Smooth muscle cell (in vitro differentiated cells): ENCODE results near the gene DHCR7. TPM values are rescaled to one million over a fixed set of nuclear protein-coding genes. Genes with fewer than 3 reads are reported as not detected.

Experiments
- DNase-seq: peaks from one replicate; lab custom pipeline; 2025; ENCODE audit not compliant: unreplicated experiment; lab: John Stamatoyannopoulos, UW
- H2AFZ ChIP-seq: fragments of 200-600 bp; sonication (generic); 2 replicates; pipeline ENCODE4 v1.6.0; 2016; ENCODE audit warnings: antibody characterized with exemption, low read depth, mild to moderate bottlenecking
- H3F3A ChIP-seq: fragments of 200-600 bp; sonication (generic); 2 replicates; pipeline ENCODE4 v1.6.0; 2017; ENCODE audit warnings: antibody characterized with exemption, low read depth
- H3K27ac ChIP-seq: fragments of 200-600 bp; sonication (generic); 2 replicates; pipeline ENCODE4 v1.5.1; 2016; ENCODE audit warnings: low read depth, mild to moderate bottlenecking
- H3K27me3 ChIP-seq: fragments of 200-600 bp; sonication (generic); 2 replicates; pipeline ENCODE4 v1.6.1; 2016; ENCODE audit warnings: low read depth, mild to moderate bottlenecking
- H3K36me3 ChIP-seq: fragments of 200-600 bp; sonication (generic); 2 replicates; pipeline ENCODE4 v1.5.1; 2016; ENCODE audit warnings: low read depth
- H3K4me1 ChIP-seq: fragments of 200-600 bp; sonication (generic); 2 replicates; pipeline ENCODE4 v1.5.1; 2016; ENCODE audit warnings: low read depth
- H3K4me2 ChIP-seq: fragments of 200-600 bp; sonication (generic); 2 replicates; pipeline ENCODE4 v1.6.0; 2016; ENCODE audit warnings: mild to moderate bottlenecking
- H3K4me3 ChIP-seq: fragments of 200-600 bp; sonication (generic); 2 replicates; pipeline ENCODE4 v1.5.1; 2016; ENCODE audit warnings: mild to moderate bottlenecking
- H3K79me2 ChIP-seq: fragments of 200-600 bp; sonication (generic); 2 replicates; pipeline ENCODE4 v1.6.0; 2016; ENCODE audit warnings: low read depth, mild to moderate bottlenecking
- H3K9ac ChIP-seq: fragments of 200-600 bp; sonication (generic); 2 replicates; pipeline ENCODE4 v1.6.0; 2016; ENCODE audit warnings: low read depth
- H3K9me3 ChIP-seq: fragments of 200-600 bp; sonication (generic); replicated peaks from 2 replicates; pipeline ENCODE4 v1.5.1; 2016; ENCODE audit warnings: low read depth
- H4K20me1 ChIP-seq: fragments of 200-600 bp; sonication (generic); 2 replicates; pipeline ENCODE4 v1.6.0; 2016; ENCODE audit warnings: low read depth
- CTCF ChIP-seq: fragments of 200-600 bp; sonication (generic); IDR thresholded peaks from 2 replicates; pipeline ENCODE4 v1.5.1; 2017; ENCODE audit warnings: borderline replicate concordance, mild to moderate bottlenecking, antibody characterized with exemption; ENCODE audit not compliant: insufficient read depth, poor library complexity, severe bottlenecking
- WGBS: methylation state at CpG from one replicate; pipeline ENCODE4 v1.1.7; 2016; ENCODE audit warnings: low lambda C conversion rate; 5-methylcytosine and 5-hydroxymethylcytosine counted together
- polyA plus RNA-seq: library from polyadenylated mRNA; unstranded; fragments of >200 nt; fragmentation: Nextera tagmentation; extraction: Ambion mirVana; gene quantifications from 2 replicates; pipeline ENCODE4 v1.2.1, GENCODE V29; 2016
- total RNA-seq: library from RNA; depleted of rRNA; stranded (reverse); fragments of >200 nt; gene quantifications from 2 replicates; pipeline ENCODE4 v1.2.3, GENCODE V29; 2014

Gene DHCR7
- total and polyA plus RNA-seq, 2 experiments from 2014 or later: 50.1 to 99.1 TPM

DNA sequence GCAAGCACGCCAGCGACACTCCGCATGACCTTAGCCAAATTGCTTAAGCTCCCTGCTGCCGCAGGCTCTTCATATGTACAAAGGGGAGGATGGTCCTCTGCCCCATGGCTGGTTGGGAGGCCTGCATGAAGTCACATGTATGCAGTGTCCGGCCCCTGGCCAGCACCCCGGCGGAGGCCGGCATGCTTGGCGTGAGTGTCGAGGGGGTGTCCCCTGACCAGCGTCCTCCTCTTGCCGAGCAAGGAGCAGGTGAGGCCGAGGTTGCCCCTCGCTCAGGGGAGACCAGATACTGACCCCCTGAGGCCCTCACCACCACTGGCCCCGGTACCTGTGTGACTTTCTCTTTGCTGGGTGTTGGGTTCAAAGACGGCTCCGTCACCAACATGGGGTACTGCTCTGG lies 50.2 kb downstream of the DHCR7 start:
- no peak for DNase-seq
- Histone ChIP-seq H3K9ac (no peak overlapping the region), H3K79me2 (no peaks in the 10 kb centered on the region), H3F3A (no peaks in the 10 kb centered on the region), H3K36me3 (no peaks in the 10 kb centered on the region), H3K4me1 (no peaks in the 10 kb centered on the region), H3K9me3 (no peaks in the 10 kb centered on the region), H4K20me1 (no peaks in the 10 kb centered on the region), H2AFZ (no peak overlapping the region), H3K4me2 (no peak overlapping the region), H3K27ac (no peak overlapping the region), H3K27me3 (peaks cover 8% of the 10 kb centered on the region), H3K4me3 (no peak overlapping the region)
- WGBS: 98% methylated on average over 17 of the region's 17 CpGs
- no peak for TF ChIP-seq CTCF

DNA sequence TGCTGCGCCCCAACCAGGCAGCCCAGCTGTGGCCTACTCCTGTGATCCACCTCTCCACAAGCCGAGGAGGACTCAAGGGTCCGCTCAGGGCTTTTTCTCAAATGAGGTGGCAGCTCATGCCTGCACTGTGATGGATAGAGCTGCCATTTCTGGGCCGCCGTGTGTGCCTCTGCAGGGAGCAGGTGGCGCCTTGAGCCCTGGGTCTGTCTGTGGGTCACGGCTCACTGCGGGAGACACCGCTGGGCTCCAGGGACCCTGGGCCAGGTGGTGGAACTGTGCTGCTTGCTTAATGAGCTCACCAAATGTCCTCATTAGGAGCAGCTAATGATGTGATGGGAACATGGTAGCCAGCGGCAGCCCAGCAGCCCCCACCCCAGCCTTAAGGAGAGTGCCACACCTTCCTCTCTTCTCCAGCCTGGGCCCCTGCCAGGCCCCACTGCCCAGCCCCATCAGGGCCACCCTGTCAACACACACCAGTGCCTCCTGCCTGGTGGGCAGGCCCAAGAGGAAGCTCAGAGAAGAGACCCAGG lies 50.8 kb downstream of the DHCR7 start:
- H3K36me3 ChIP-seq: no peaks in the 10 kb centered on the region
- DNase-seq: no peak
- no peak overlapping the region for H2AFZ ChIP-seq
- no peaks in the 10 kb centered on the region for H3F3A ChIP-seq
- no peaks in the 10 kb centered on the region for H4K20me1 ChIP-seq
- H3K4me3 ChIP-seq: no peak overlapping the region
- 94% methylated on average over 10 of the region's 10 CpGs for whole genome bisulfite sequencing
- H3K79me2 ChIP-seq: no peaks in the 10 kb centered on the region
- no peak overlapping the region for H3K4me2 ChIP-seq
- H3K4me1 ChIP-seq: no peaks in the 10 kb centered on the region
- no peak overlapping the region for H3K27ac ChIP-seq
- TF ChIP-seq CTCF: no peak
- no peak overlapping the region for H3K9ac ChIP-seq
- H3K27me3 ChIP-seq: peaks cover 13% of the 10 kb centered on the region
- H3K9me3 ChIP-seq: no peaks in the 10 kb centered on the region

DNA sequence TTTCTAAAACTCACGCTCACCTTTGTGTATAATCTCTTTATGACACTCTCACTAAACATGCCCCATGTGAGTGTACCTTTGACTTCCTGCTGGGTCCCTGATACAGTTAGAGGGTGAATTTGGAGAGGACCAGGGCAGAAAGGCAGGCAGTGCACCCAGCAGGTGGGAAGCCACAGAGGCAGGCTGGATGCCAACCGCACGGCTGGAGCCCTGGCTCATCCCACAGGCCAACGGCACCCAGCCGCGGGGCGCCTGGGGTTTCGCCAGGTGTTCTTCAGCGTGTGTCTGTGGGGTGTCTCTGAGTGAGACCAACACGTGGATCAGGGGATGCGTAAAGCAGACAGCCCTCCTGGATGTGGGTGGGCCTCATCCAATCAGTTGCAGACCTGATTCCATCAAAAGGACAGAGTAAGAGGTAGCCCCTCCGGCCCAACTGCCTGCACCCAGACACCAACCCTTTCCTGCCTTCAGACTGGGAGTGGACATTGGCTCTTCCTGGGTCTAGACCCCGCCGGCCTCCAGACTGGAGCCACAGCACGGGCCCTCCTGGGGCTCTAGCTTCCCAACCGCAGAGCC lies 51.6 kb downstream of the DHCR7 start:
- Histone ChIP-seq H3K79me2 (no peaks in the 10 kb centered on the region), H3F3A (no peaks in the 10 kb centered on the region), H3K27ac (no peak overlapping the region), H2AFZ (no peak overlapping the region), H3K27me3 (peaks cover 20% of the 10 kb centered on the region), H3K4me3 (no peak overlapping the region), H3K36me3 (no peaks in the 10 kb centered on the region), H3K9ac (no peak overlapping the region), H4K20me1 (no peaks in the 10 kb centered on the region), H3K4me2 (no peak overlapping the region), H3K4me1 (no peaks in the 10 kb centered on the region), H3K9me3 (no peaks in the 10 kb centered on the region)
- DNase-seq: no peak
- TF ChIP-seq CTCF: no peak
- 93% methylated on average over 16 of the region's 16 CpGs for WGBS

DNA sequence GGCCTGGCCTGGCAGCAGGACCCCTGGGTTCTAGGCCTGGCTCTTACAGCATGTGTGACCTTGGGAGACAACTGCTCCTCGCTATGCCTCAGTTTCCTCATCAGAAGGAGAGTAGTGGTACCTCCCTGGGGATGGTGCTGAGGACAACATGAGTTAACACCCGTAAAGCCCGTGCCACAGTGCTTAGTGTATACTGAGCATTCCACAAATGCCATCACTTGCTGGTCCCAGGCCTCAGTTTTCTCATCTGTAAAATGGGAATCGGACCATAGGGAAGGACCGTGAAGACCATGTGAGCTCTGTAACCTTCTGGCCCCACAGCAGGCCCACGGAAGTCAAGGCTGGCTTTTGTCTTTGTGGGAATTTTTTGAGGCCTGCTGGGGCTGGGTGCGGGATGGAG lies 52.4 kb downstream of the DHCR7 start:
- H3K27ac ChIP-seq: no peak overlapping the region
- DNase-seq: no peak
- TF ChIP-seq CTCF: no peak
- H3K27me3 ChIP-seq: peaks cover 28% of the 10 kb centered on the region
- no peaks in the 10 kb centered on the region for H3K9me3 ChIP-seq
- H3K4me3 ChIP-seq: no peak overlapping the region
- no peaks in the 10 kb centered on the region for H4K20me1 ChIP-seq
- H3K9ac ChIP-seq: no peak overlapping the region
- no peaks in the 10 kb centered on the region for H3F3A ChIP-seq
- H3K36me3 ChIP-seq: no peaks in the 10 kb centered on the region
- H3K4me1 ChIP-seq: no peaks in the 10 kb centered on the region
- H3K79me2 ChIP-seq: no peaks in the 10 kb centered on the region
- 92% methylated on average over 7 of the region's 7 CpGs for WGBS
- no peak overlapping the region for H3K4me2 ChIP-seq
- H2AFZ ChIP-seq: no peak overlapping the region
